ENCODE data around the gene ZNG1B. TPM values are rescaled to one million over a fixed set of nuclear protein-coding genes. Genes with fewer than 3 reads are reported as not detected.

ZNG1B gene
- total and polyA plus RNA-seq, 9 of the 15 experiments (the other 6 are each of a cell fraction or from before 2014, with no cell fraction given) = 37.4 to 108 (median 45.0) TPM

- TF ChIP-seq MGA (IDR thresholded peaks at IDR 0.05) (peak; percentile 58), E2F1 (CRISPR knock-in tag; IDR thresholded peaks at IDR 0.05) (0 out of 2 replicates have a peak, but pooled peaks have one; percentile 25), ZFX (CRISPR knock-in tag; IDR thresholded peaks at IDR 0.05) (peak; percentile 65), HDAC1 (IDR thresholded peaks at IDR 0.05) (0 out of 4 replicates have a peak, but pooled peaks of 1 of the 2 experiments have one; percentile 8), CTBP1 (IDR thresholded peaks at IDR 0.05; ENCODE audit: borderline replicate concordance) (peak; percentile 50; the same call in 1 of the 2 replicates), MAZ (CRISPR knock-in tag; conservative IDR thresholded peaks at IDR 0.05 in 1 of 2, IDR thresholded peaks at IDR 0.05 in 1 of 2) (peak in 1 of 2 experiments; percentile 45; a peak in 2 of 4 replicates), L3MBTL2 (IDR thresholded peaks at IDR 0.05) (peak; percentile 43; the same call in 1 of the 2 replicates)
Observed at GRCh38 chr2:113503094-113504042, 65.9 kb downstream of the ZNG1B start (continued).
